ENCODE measurements around the gene GREB1. TPM values are rescaled to one million over a fixed set of nuclear protein-coding genes. Genes with fewer than 3 reads are reported as not detected.

GREB1 gene
- total RNA-seq, 1 donor from 2014 or later = under 0.01 TPM

- Histone ChIP-seq H3K27me3 (ENCODE audit: control insufficient read depth, insufficient read depth, low read length) (peaks cover 2% of the 10 kb centered on the region), H3K4me3 (ENCODE audit: low read depth, low read length) (no peak overlapping the region), H3K36me3 (ENCODE audit: control insufficient read depth, insufficient read depth, low read length) (no peaks in the 10 kb centered on the region)
- TF ChIP-seq, protein P1, sequence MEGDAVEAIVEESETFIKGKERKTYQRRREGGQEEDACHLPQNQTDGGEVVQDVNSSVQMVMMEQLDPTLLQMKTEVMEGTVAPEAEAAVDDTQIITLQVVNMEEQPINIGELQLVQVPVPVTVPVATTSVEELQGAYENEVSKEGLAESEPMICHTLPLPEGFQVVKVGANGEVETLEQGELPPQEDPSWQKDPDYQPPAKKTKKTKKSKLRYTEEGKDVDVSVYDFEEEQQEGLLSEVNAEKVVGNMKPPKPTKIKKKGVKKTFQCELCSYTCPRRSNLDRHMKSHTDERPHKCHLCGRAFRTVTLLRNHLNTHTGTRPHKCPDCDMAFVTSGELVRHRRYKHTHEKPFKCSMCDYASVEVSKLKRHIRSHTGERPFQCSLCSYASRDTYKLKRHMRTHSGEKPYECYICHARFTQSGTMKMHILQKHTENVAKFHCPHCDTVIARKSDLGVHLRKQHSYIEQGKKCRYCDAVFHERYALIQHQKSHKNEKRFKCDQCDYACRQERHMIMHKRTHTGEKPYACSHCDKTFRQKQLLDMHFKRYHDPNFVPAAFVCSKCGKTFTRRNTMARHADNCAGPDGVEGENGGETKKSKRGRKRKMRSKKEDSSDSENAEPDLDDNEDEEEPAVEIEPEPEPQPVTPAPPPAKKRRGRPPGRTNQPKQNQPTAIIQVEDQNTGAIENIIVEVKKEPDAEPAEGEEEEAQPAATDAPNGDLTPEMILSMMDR (IDR thresholded peaks at IDR 0.05; ENCODE audit: insufficient read depth, low read length, severe bottlenecking) = no peak
- FAIRE-seq (no peak), DNase-seq (ENCODE audit: low read depth) (no peak)
Observed at GRCh38 chr2:11633923-11634478, 100.2 kb downstream of the GREB1 start.

DNA sequence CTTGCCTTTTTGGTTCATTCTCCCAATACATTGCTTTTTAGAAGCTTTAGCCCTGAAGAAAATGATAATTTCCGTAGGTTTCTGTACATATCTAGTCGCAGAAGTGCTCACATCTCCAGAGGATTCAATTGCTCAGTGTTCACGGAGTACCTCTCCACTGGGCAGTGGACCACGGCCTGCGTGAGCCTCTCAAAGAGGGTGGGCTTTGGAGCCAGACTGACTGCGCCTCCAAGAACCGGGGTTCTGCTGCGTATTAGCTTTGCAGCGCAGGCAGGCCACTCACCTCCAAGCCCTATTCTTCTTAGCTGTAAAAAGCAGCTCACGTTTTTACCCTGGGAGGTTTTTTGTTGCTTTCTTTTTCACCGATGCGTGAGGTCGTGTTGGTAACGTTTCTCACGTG lies 100.7 kb downstream of the GREB1 start:
- H3K36me3 ChIP-seq (ENCODE audit: control insufficient read depth, insufficient read depth, low read length) = no peaks in the 10 kb centered on the region
- TF ChIP-seq, protein P1 (IDR thresholded peaks at IDR 0.05; ENCODE audit: insufficient read depth, low read length, severe bottlenecking) = no peak
- FAIRE-seq (no peak), DNase-seq (ENCODE audit: low read depth) (no peak)
- peaks cover 2% of the 10 kb centered on the region for H3K27me3 ChIP-seq (ENCODE audit: control insufficient read depth, insufficient read depth, low read length)
- H3K4me3 ChIP-seq (ENCODE audit: low read depth, low read length) = no peak overlapping the region

GRCh38 chr2:11635141-11635540 lies 101.3 kb downstream of the GREB1 start:
- no peak for DNase-seq (ENCODE audit: low read depth)
- no peaks in the 10 kb centered on the region for H3K36me3 ChIP-seq (ENCODE audit: control insufficient read depth, insufficient read depth, low read length)
- no peak for FAIRE-seq
- TF ChIP-seq, protein P1 (IDR thresholded peaks at IDR 0.05; ENCODE audit: insufficient read depth, low read length, severe bottlenecking) = no peak
- H3K4me3 ChIP-seq (ENCODE audit: low read depth, low read length) = no peak overlapping the region
- H3K27me3 ChIP-seq (ENCODE audit: control insufficient read depth, insufficient read depth, low read length) = peaks cover 2% of the 10 kb centered on the region

DNA sequence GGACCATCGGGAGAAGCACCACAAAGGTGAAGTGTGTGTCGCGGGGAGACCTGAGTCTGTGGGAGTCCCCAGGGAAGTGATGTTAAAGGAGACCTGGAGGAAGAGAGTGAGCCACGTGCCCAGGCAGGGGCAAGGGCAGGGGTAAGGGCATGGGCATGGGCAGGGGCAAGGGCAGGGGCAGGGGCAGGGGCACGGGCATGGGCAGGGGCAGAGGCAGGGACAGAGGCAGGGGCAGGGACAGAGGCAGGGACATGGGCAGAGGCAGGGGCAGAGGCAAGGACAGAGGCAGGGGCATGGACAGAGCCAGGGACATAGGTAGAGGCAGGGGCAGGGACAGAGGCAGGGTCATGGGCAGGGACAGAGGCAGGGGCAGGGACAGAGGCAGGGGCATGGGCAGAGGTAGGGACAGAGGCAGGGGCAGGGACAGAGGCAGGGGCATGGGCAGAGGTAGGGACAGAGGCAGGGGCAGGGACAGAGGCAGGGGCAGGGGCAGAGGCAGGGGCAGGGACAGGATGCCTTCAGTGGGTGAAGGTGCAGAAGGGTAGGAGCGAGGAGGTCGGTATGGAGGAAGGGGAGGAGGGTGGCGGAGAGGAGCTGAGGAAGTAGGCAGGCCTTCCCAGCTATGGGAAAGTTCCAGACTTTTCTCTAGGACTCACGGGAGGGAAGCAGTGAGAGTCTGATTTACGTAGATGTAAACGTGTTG lies 102.9 kb downstream of the GREB1 start:
- H3K27me3 ChIP-seq (ENCODE audit: control insufficient read depth, insufficient read depth, low read length) = peaks cover under 1% of the 10 kb centered on the region
- FAIRE-seq (no peak), DNase-seq (ENCODE audit: low read depth) (no peak)
- TF ChIP-seq, protein P1 (IDR thresholded peaks at IDR 0.05; ENCODE audit: insufficient read depth, low read length, severe bottlenecking) = no peak
- no peaks in the 10 kb centered on the region for H3K36me3 ChIP-seq (ENCODE audit: control insufficient read depth, insufficient read depth, low read length)
- H3K4me3 ChIP-seq (ENCODE audit: low read depth, low read length) = no peak overlapping the region

- no peaks in the 10 kb centered on the region for H3K36me3 ChIP-seq (ENCODE audit: control insufficient read depth, insufficient read depth, low read length)
- DNase-seq (ENCODE audit: low read depth) (no peak), FAIRE-seq (no peak)
- TF ChIP-seq, protein P1 (IDR thresholded peaks at IDR 0.05; ENCODE audit: insufficient read depth, low read length, severe bottlenecking) = no peak
- no peak overlapping the region for H3K4me3 ChIP-seq (ENCODE audit: low read depth, low read length)
- peaks cover 2% of the 10 kb centered on the region for H3K27me3 ChIP-seq (ENCODE audit: control insufficient read depth, insufficient read depth, low read length)
Observed at GRCh38 chr2:11637546-11637945, 103.7 kb downstream of the GREB1 start.

Data from bronchial epithelial cell (primary cell).